C4-2B (cell line): ENCODE measurements around the gene PAX3.

Experiments
- ZFX ChIP-seq: fragments of 450-650 bp; IDR thresholded peaks from 2 replicates; pipeline ENCODE4 v1.6.1; 2017
- TF ChIP-seq, protein P1 (sequence below): fragments of 450-650 bp; conservative IDR thresholded peaks from 2 replicates; pipeline ENCODE4 v1.5.1; 2017; ENCODE audit warnings: mild to moderate bottlenecking

DNA sequence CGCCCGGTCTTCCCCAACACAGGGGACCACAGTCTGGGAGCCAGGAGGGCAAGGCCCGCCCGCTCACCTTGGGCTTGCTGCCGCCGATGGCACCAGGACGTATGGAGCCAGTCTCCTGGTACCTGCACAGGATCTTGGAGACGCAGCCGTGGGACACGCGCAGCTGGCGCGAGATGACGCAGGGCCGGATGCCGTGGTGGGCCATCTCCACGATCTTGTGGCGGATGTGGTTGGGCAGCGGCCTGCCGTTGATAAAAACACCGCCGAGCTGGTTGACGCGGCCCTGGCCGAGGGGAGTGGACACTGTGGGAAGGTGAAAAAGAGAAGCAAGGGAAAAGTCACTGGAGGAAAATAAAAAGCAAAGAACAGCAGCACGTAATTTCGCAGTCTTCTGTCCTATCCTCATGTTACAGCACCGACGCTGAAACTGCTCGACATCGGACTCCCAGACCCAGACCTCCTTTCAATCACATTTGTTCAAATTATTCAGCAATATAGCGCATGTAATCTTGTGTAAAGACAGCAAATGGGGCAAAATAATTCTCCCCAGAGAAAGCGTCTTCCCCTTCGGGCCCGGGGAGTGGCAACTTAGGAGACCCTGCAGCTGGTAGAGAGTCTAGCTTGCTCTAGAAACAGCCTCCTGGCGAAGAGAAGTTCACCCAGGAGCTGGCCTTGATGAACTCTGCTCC is 1.7 kb downstream of the PAX3 start:
- TF ChIP-seq, protein P1, sequence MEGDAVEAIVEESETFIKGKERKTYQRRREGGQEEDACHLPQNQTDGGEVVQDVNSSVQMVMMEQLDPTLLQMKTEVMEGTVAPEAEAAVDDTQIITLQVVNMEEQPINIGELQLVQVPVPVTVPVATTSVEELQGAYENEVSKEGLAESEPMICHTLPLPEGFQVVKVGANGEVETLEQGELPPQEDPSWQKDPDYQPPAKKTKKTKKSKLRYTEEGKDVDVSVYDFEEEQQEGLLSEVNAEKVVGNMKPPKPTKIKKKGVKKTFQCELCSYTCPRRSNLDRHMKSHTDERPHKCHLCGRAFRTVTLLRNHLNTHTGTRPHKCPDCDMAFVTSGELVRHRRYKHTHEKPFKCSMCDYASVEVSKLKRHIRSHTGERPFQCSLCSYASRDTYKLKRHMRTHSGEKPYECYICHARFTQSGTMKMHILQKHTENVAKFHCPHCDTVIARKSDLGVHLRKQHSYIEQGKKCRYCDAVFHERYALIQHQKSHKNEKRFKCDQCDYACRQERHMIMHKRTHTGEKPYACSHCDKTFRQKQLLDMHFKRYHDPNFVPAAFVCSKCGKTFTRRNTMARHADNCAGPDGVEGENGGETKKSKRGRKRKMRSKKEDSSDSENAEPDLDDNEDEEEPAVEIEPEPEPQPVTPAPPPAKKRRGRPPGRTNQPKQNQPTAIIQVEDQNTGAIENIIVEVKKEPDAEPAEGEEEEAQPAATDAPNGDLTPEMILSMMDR = no peak
- TF ChIP-seq ZFX = no peak
